Melanocyte of skin (primary cell): Measurements from ENCODE around the gene ENTREP3. TPM values are rescaled to one million over a fixed set of nuclear protein-coding genes. Genes with fewer than 3 reads are reported as not detected.

ENCODE experiments used
- total RNA-seq, 2 donors: library from RNA; depleted of rRNA; stranded (reverse); fragments of >200 nt; gene quantifications; 2 replicates each; pipeline ENCODE4 v1.2.3, GENCODE V29; 2012

ENTREP3 gene, protein sequence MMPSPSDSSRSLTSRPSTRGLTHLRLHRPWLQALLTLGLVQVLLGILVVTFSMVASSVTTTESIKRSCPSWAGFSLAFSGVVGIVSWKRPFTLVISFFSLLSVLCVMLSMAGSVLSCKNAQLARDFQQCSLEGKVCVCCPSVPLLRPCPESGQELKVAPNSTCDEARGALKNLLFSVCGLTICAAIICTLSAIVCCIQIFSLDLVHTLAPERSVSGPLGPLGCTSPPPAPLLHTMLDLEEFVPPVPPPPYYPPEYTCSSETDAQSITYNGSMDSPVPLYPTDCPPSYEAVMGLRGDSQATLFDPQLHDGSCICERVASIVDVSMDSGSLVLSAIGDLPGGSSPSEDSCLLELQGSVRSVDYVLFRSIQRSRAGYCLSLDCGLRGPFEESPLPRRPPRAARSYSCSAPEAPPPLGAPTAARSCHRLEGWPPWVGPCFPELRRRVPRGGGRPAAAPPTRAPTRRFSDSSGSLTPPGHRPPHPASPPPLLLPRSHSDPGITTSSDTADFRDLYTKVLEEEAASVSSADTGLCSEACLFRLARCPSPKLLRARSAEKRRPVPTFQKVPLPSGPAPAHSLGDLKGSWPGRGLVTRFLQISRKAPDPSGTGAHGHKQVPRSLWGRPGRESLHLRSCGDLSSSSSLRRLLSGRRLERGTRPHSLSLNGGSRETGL
- 1 to 10 TPM; 6.5 to 7.7 TPM for total RNA-seq

DNA sequence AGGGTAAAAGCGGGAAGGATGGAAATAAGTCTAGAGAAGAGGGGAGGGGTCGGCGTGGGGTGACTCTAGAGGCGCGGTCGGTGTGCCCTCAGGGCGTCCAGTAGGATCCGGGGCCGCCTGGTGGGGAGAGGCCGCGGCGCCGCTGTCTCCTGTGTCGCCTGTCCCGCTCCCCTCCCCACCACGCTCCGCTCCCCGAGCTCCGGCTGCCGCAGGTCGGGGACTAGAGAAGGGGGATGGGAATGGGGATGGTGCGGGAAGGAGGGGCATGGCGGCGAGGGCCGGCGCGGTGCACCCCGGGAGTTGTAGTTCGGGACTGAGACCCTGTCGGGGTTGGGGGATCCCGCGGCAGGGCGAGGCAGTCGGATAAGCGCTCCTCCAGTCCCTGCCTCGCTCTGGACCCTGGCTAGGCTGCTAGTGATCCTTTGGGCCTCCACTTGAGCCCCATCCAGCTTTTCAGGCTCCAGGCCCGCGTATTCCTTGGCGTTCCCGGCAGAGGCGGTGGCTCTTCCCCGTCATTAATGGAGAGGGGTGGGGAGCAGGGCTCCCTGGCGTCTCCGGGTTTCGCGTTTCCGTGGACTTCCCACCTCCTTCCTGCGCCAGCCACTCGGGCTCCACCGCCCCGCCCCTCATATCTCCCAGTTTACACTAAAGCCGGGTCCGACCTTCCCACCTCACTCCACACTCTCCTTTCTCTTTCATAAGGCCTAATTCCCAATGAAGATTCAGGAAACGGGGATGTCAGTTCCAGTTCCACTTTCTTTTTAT is at the start of gene ENTREP3:
ENTREP3 (minus strand) TSS at position 241 of the 765 bp plus-strand sequence. CDS start 606 bp downstream, outside the sequence.

DNA sequence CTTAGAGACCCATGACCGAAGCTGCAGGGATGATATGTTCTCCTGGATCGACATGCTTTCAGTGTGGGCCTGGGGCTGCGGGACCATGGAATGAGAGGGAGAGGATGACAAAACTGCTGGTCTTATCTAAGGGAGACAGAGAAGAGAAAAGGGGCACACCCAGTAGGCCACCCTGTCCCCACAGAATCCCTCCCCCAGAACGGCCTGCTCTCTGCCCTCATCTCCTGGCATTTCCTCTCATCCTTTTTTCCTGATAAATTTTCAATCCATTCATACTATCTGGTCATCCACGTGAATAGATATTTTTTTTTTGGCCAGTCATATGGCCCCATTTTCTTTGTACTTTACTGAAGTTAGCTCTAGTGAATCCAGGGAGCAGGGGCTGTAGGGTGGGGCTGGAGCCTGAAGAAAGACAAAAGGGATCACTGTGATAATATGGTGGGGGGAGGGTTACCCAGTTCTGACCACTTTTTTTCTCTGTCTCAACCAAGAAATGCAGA is 46.1 kb upstream of the ENTREP3 start, which contains the start of gene PKLR:
PKLR (minus strand) TSS at position 97 of the 500 bp plus-strand sequence; CDS start at position 54, 43 bp downstream.

DNA sequence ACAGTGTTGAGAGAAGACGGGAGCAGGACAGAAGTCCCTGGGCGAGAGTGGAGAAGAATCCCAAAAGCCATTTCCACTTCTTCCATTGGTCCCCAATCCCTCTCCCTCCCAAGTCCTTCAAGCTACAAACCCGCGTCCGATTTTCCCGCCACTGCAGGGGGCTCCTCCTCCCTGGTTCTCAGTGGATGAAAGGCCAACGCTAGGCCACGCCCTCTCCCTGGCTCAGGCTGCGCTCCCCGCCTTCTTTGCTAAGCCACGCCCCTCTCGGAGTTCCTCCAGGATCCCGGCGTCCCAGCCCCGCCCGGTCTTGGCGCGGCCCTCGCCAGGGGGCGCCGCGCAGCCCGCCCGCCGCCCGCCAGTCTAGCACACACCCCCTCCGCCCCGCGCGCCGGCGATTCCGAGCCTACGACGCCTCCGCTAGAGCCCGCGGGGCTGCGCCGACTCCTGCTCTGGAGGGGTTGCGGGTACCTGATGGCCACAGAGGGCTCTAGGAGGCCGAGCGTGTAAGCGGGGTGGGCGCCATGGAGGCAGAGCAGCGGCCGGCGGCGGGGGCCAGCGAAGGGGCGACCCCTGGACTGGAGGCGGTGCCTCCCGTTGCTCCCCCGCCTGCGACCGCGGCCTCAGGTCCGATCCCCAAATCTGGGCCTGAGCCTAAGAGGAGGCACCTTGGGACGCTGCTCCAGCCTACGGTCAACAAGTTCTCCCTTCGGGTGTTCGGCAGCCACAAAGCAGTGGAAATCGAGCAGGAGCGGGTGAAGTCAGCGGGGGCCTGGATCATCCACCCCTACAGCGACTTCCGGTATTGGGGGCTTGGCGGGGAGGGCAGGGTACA is 22.0 kb upstream of the ENTREP3 start, which contains the start of gene HCN3:
HCN3 (plus strand) TSS at position 394 of the 832 bp plus-strand sequence; CDS start at position 522, 128 bp downstream.

DNA sequence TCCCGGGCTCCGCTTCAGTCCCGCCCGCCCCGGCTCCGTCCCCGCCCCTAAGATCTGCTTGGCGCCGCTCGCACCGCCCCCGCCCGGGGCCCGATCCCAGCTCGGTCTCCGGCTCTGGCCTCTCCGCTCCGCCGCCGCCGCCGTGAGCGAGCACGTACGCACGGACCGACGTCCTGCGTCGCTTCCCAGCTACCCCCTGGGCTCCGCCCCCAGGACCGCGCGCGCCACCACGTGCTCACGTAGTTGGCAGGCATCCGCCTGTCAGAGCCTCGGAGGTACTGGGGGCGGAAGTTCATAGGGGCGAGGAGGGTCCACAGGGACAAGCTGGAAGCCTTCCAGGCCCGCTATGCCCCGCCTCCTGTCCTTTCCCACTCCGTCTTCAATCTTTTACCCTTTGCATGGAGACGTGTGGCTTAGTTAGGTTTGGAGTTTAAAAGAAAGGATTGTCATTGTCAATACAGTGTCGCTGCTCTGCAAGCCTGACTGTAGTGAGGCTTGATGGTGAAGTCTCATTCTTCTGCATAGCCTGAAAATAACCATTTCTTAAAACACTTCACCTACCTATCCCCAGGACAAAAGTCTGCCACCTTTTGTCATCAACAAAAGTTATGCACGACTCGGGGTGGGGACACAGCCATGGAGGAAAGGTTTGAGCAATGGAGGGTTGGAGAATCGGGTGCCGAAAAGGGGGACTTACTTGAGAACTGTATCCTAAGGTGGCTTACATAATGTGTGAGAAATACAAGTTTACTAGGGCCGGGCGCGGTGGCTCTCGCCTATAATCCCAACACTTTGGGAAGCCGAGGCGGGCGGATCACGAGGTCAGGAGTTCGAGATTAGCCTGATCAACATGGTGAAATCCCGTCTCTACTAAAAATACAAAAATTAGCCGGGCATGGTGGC is 18.3 kb upstream of the ENTREP3 start, which contains the start of gene CLK2:
CLK2 (minus strand) TSS at position 162 of the 903 bp plus-strand sequence. CDS start 2,527 bp downstream, outside the sequence.

DNA sequence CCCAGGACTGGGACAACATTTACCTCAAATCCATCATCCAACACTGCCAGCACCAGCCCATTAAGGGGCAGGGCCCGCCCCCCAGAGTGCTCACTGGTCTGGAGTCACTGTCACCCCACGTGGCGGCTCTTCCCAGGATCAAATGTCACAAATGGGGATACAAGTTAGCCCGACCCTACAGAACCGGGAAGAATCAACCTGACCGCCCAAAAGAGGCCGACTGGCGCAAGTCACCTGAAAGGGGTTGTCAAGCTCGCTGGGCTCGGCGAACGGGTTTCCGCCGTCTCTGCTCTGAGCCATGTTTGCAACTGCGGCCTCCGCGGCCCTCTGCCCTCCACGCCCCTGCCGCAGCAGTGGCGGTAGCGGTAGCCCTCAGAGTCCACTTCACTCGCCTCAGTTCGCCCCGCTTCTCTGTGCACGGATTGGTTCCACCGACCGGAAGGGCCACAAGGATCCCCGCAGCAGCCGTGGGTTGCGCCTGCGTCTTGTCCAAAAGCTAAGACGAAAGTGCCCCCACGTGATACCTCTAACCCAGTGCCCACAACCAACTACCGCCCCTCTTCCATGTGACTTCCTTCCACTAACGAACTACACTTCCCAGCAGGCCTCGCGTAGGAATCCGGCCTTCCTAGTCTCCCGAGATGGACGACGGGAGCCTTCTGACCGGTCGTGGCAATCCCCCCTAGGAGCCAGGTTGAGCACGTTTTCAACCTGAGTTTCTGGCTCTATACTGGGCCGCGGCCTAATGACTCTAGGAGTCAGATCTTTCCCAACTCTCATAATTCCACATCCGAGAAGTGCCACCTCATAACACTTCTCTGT is 6.8 kb upstream of the ENTREP3 start, which contains the start of gene SCAMP3:
SCAMP3 (minus strand) TSS at position 509 of the 822 bp plus-strand sequence; CDS start at position 300, 209 bp downstream.

DNA sequence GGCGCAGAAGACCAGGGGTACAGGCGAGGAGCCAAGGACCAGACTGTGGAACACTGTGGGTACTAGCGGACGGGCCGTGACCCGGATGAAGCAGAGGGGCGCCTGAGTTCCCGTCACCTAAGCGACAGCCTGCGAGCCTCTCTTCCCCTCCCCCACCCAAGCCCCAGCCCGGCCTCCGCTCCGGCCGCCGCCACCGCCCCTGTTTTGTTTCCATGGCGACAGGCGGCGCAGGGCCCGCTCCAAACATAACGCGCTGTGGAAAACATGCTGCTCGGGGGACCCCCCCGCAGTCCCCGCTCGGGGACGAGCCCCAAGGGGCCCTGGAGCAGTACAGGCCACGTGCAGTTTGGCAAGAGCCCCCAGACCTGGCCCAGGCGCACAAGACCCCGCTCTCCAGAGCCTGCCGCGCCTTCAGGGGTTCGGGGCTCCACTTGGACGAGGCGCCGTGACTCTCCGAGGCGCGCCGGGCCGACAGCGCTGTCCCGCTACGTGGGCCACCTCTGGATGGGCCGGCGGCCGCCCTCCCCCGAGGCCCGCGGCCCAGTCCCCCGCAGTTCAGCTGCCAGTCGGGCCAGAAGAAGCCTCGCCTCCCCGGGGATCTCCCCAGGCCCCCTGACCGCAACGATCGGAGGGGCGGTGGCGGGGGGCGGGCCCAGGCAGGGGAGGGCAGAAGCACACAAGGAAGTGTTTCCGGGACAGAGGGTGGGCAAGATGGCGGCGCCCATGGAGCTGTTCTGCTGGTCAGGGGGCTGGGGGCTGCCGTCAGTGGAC is 46.6 kb downstream of the ENTREP3 start, which contains the start of gene MTX1:
MTX1 (plus strand) TSS at position 155 of the 771 bp plus-strand sequence; CDS start at position 265, 110 bp downstream.

DNA sequence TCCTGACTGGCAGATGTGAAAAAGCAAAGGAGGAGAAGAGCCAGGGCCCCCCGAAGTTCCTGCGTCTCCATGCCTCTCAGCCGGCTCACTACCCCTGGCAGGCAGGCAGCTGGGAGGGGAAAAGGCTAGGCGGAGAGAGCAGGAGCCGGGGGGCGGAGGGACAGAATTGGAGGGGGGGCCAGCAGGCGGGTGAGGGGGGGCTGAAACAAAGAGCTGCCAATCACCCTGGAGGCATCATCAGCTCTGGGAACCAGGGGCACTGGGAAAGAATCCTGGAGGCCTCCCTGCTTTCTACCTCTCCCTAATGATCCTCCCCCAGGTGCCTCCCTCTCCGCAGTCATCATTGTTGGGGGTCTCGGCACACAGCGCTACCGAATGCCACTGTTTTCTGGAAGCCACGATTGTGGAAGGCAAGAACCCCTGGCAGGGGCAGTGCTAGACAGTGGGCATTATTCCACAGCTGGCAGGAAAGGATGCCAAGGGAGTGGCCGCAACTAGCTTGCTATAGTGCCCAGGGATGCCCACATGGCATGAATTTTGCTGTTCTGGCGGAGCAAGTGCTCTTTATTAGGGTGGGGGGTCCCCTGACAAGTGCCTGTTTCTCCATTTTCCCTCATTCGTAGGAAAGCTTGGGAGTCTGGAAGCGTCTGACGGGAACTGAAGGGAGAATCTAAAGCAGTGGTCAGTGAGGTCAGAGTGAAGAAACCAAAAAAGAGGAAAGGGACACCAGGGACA is 47.3 kb downstream of the ENTREP3 start, which contains the start of gene THBS3:
THBS3 (minus strand) TSS at position 92 of the 735 bp plus-strand sequence; CDS start at position 71, 21 bp downstream.

Other genes with a start within 250 kb of the ENTREP3 start
- under 1 TPM in 1 of 2 donors, not detected in 1; under 0.01 TPM for gene DCST2, start 221.7 kb downstream of the ENTREP3 start, total RNA-seq
- gene DCST1, start 221.7 kb downstream of the ENTREP3 start, total RNA-seq: under 1 TPM in 1 of 2 donors, not detected in 1; under 0.01 TPM
- 10 to 100 TPM; 65.7 to 78.6 TPM for gene ADAM15, start 204.2 kb downstream of the ENTREP3 start, total RNA-seq
- gene EFNA4, start 191.7 kb downstream of the ENTREP3 start, total RNA-seq: 1 to 10 TPM; 2.1 to 3.3 TPM
- under 1 TPM; 0.33 to 0.69 TPM for gene EFNA3, start 176.6 kb downstream of the ENTREP3 start, total RNA-seq
- gene EFNA1, start 127.6 kb downstream of the ENTREP3 start, total RNA-seq: 10 to 100 TPM in 1 of 2 donors, 1 to 10 TPM in 1; 8.3 to 13.4 TPM
- gene SLC50A1, start 119.6 kb downstream of the ENTREP3 start, total RNA-seq: 10 to 100 TPM; 33.3 to 43.4 TPM
- gene DPM3, start 115.0 kb downstream of the ENTREP3 start, total RNA-seq: 10 to 100 TPM; 33.3 to 74.0 TPM
- gene KRTCAP2, start 82.2 kb downstream of the ENTREP3 start, total RNA-seq: 100 to 1,000 TPM; 123 to 126 TPM
- 1 to 10 TPM; 3.4 to 4.3 TPM for gene TRIM46, start 81.6 kb downstream of the ENTREP3 start, total RNA-seq
- gene THBS3, start 47.6 kb downstream of the ENTREP3 start, total RNA-seq: 10 to 100 TPM in 1 of 2 donors, 1 to 10 TPM in 1; 8.0 to 10.3 TPM
- 10 to 100 TPM; 38.9 to 59.3 TPM for gene MTX1, start 46.8 kb downstream of the ENTREP3 start, total RNA-seq
- 10 to 100 TPM; 61.3 to 67.8 TPM for gene SCAMP3, start 6.9 kb upstream of the ENTREP3 start, total RNA-seq
- gene CLK2, start 18.0 kb upstream of the ENTREP3 start, total RNA-seq: 10 to 100 TPM; 19.6 to 20.3 TPM
- 1 to 10 TPM; 1.0 to 2.0 TPM for gene HCN3, start 22.0 kb upstream of the ENTREP3 start, total RNA-seq
- under 1 TPM in 1 of 2 donors, not detected in 1; 0.33 TPM for gene PKLR, start 46.0 kb upstream of the ENTREP3 start, total RNA-seq
- 100 to 1,000 TPM; 295 to 435 TPM for gene FDPS, start 53.4 kb upstream of the ENTREP3 start, total RNA-seq
- 10 to 100 TPM; 17.9 to 24.6 TPM for gene RUSC1, start 65.4 kb upstream of the ENTREP3 start, total RNA-seq